GM21381 (cell line): ENCODE results near the gene TINAGL1.
"Not testable (repeated sequence)": the region's sequence is repeated elsewhere in the genome, so short reads cannot be mapped to it uniquely, and the experiment has no call there.

ENCODE experiments used
- ATAC-seq: cut with Tn5 transposase; IDR thresholded peaks from one replicate; pipeline ENCODE4 v1.9.1; 2021; ENCODE audit warnings: mild to moderate bottlenecking, moderate library complexity; ENCODE audit not compliant: unreplicated experiment

TINAGL1 gene

GRCh38 chr1:31583082-31583994 is 7.0 kb downstream of the TINAGL1 start:
- no peak for ATAC-seq

- no peak for ATAC-seq
Observed at GRCh38 chr1:31583995-31584868, 7.9 kb downstream of the TINAGL1 start.

GRCh38 chr1:31584869-31585735 is 8.8 kb downstream of the TINAGL1 start:
- no peak for ATAC-seq

GRCh38 chr1:31585736-31586365 is 9.5 kb downstream of the TINAGL1 start:
- ATAC-seq = no peak

- no peak for ATAC-seq
Observed at GRCh38 chr1:31586376-31587327, 10.3 kb downstream of the TINAGL1 start.

- ATAC-seq = not testable (repeated sequence)
Observed at GRCh38 chr1:31587328-31587699, 11.0 kb downstream of the TINAGL1 start.

GRCh38 chr1:31587720-31588423 is 11.6 kb downstream of the TINAGL1 start:
- no peak for ATAC-seq

GRCh38 chr1:31588751-31589515 is 12.6 kb downstream of the TINAGL1 start:
- no peak for ATAC-seq

- ATAC-seq = no peak
Observed at GRCh38 chr1:31591425-31592093, 15.2 kb downstream of the TINAGL1 start.

GRCh38 chr1:31592132-31592531 is 15.8 kb downstream of the TINAGL1 start:
- ATAC-seq = no peak

GRCh38 chr1:31593136-31593665 is 16.9 kb downstream of the TINAGL1 start:
- no peak for ATAC-seq

GRCh38 chr1:31593770-31594632 is 17.7 kb downstream of the TINAGL1 start:
- ATAC-seq = no peak

- no peak for ATAC-seq
Observed at GRCh38 chr1:31595836-31596736, 19.8 kb downstream of the TINAGL1 start.

- ATAC-seq = no peak
Observed at GRCh38 chr1:31596737-31597097, 20.4 kb downstream of the TINAGL1 start.

GRCh38 chr1:31598980-31599379 is 22.7 kb downstream of the TINAGL1 start:
- ATAC-seq = no peak
